K562 (cell line): ENCODE results near the gene CYS1. TPM values are rescaled to one million over a fixed set of nuclear protein-coding genes. Genes with fewer than 3 reads are reported as not detected.

Experiments
- CTBP1 ChIP-seq: fragments of 450-650 bp; IDR thresholded peaks from 2 replicates; pipeline ENCODE4 v1.6.1; 2016; ENCODE audit warnings: borderline replicate concordance
- DPF2 ChIP-seq: fragments of 450-650 bp; IDR thresholded peaks from 2 replicates; pipeline ENCODE4 v1.6.1; 2016
- MTA3 ChIP-seq: fragments of 450-650 bp; formaldehyde crosslinking; IDR thresholded peaks from 2 replicates; pipeline ENCODE4 v1.6.1; 2017; ENCODE audit warnings: mild to moderate bottlenecking, borderline replicate concordance
- NFIC ChIP-seq: fragments of 450-650 bp; IDR thresholded peaks from 2 replicates; pipeline ENCODE4 v1.6.1; 2017; ENCODE audit warnings: mild to moderate bottlenecking, inconsistent platforms
- PCBP2 ChIP-seq: fragments of 200-400 bp; formaldehyde crosslinking; IDR thresholded peaks from 2 replicates; pipeline ENCODE4 v1.6.1; 2018; ENCODE audit warnings: low read length, low read depth, mild to moderate bottlenecking, moderate library complexity; ENCODE audit not compliant: poor library complexity, severe bottlenecking
- POLR2A ChIP-seq: fragments of 450-650 bp; conservative IDR thresholded peaks from 2 replicates; pipeline ENCODE4 v1.6.1; 2016
- RBFOX2 ChIP-seq: fragments of 200-400 bp; formaldehyde crosslinking; IDR thresholded peaks from 2 replicates; pipeline ENCODE4 v1.6.1; 2017; ENCODE audit warnings: low read depth, mild to moderate bottlenecking, low read length, moderate library complexity
- ZFP1 ChIP-seq: fragments of 450-650 bp; formaldehyde crosslinking; IDR thresholded peaks from 2 replicates; pipeline ENCODE4 v1.4.0; 2020; ENCODE audit warnings: mild to moderate bottlenecking, mixed read lengths
- ZNF707 ChIP-seq: fragments of 250-450 bp; sonication (Bioruptor Pico); conservative IDR thresholded peaks from 2 replicates; pipeline ENCODE4 v1.8.0; 2022; ENCODE audit warnings: inconsistent platforms, mild to moderate bottlenecking, moderate library complexity
- polyA plus RNA-seq, 8 experiments: library from polyadenylated mRNA; depleted of rRNA in 4 of 8; stranded (reverse) in 5 of 8; unstranded in 3 of 8; fragments of >200 nt; fragmentation: Nextera tagmentation in 2 of 8; fragmentation: Illumina TruSeq in 1 of 8; extraction: Ambion mirVana in 2 of 8; extraction: Trizol in 1 of 8; gene quantifications; 2 replicates each; pipeline versions ENCODE4 v1.2.1 to v1.2.3, GENCODE V29; 2011 to 2014; ENCODE audit warnings: inconsistent platforms in 1 of 8, missing spikeins in 1 of 8
- total RNA-seq, 7 experiments: library from RNA; depleted of rRNA in 6 of 7; stranded (reverse); fragments of >200 nt in 6 of 7; fragmentation: Illumina TruSeq in 2 of 7; extraction: Trizol in 2 of 7; gene quantifications; 2 replicates each; pipeline versions ENCODE4 v1.2.1 to v1.2.3, GENCODE V29; 2011 to 2021; ENCODE audit warnings: low replicate concordance in 1 of 7
- TF ChIP-seq, protein P1 (sequence below), 2 experiments: IDR thresholded peaks; 2 replicates each; pipeline ENCODE4 v1.6.1; 2012; ENCODE audit warnings: improper control_type of control experiment in 2 of 2, low read depth in 2 of 2, low read length in 2 of 2, borderline replicate concordance in 1 of 2
- TF ChIP-seq, protein P2 (sequence below), 2 experiments: fragments of 450-650 bp; conservative IDR thresholded peaks; 2 replicates each; pipeline ENCODE4 v1.6.1; 2017; ENCODE audit warnings: mild to moderate bottlenecking in 2 of 2, moderate library complexity in 2 of 2
- TF ChIP-seq, protein P3 (sequence below), 2 experiments: fragments of 200-800 bp in 1 of 2; sonication (Bioruptor generic) in 1 of 2; sonication (generic) in 1 of 2; formaldehyde crosslinking in 1 of 2; IDR thresholded peaks in 1 of 2; conservative IDR thresholded peaks in 1 of 2; 2 replicates each; pipeline versions ENCODE4 v1.5.0 to v1.6.1; 2016 to 2020; ENCODE audit warnings: missing compliant biosample characterization in 1 of 2, missing genetic modification characterization in 1 of 2, missing genetic modification reagents in 1 of 2
- TF ChIP-seq, protein P4 (sequence below), 2 experiments: fragments of 150-350 bp in 1 of 2; IDR thresholded peaks; 2 replicates each; pipeline ENCODE4 v1.6.1; 2012 to 2016; ENCODE audit warnings: low read depth in 2 of 2, low read length in 2 of 2, mild to moderate bottlenecking in 1 of 2, moderate library complexity in 1 of 2
- TF ChIP-seq, protein P5 (sequence below): sonication (generic); formaldehyde crosslinking; IDR thresholded peaks from 2 replicates; pipeline ENCODE4 v1.8.1; 2023; ENCODE audit warnings: mild to moderate bottlenecking, missing genetic modification reagents

CYS1 gene
- total and polyA plus RNA-seq, 9 of the 15 experiments (the other 6 are each of a cell fraction or from before 2014, with no cell fraction given), result 0.11 to 0.13 TPM; not detected in 7

DNA sequence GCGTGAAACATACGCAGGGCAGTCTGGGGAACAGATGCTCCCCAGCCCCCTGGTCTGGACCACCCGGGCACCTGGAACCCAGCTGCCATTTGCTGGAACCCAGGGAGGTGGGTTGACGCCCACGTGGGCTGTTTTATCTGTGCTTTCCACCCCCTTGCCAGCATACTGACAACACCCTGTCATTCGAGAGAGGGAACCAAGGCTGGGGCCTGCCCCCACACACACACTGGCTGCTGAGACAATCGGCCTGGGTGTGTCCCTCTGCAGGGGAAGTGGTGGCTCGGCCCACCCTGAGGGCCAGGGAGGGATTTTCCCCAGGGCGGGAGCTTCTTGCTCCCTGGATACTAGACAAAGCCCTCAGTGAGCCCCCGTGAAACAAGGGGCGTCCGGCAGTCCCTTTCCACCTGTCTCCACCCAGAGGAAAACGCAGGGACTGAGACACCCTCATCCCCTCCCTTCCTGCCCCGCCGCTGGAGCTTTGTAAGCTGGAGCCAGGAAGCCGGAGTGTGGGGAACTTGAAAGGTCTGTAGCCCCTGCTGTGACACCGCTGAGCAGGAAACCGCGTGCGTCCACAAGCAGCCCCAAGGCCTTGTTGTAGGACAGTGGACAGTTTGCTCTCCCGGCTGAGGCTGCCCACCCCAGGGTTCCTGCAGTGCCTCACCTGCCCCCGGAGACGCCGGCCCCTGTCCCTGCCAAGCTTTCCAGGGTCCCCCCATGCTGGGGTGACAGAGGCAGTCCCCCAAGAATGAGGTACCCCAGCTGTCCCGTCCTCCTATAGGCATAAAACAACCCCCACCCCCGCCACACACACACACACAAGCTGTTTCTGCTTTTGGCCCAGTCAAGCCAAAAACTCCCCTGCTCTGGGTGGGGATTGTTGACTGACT, 51.0 kb downstream of the CYS1 start (continued):
- TF ChIP-seq, protein P1, sequence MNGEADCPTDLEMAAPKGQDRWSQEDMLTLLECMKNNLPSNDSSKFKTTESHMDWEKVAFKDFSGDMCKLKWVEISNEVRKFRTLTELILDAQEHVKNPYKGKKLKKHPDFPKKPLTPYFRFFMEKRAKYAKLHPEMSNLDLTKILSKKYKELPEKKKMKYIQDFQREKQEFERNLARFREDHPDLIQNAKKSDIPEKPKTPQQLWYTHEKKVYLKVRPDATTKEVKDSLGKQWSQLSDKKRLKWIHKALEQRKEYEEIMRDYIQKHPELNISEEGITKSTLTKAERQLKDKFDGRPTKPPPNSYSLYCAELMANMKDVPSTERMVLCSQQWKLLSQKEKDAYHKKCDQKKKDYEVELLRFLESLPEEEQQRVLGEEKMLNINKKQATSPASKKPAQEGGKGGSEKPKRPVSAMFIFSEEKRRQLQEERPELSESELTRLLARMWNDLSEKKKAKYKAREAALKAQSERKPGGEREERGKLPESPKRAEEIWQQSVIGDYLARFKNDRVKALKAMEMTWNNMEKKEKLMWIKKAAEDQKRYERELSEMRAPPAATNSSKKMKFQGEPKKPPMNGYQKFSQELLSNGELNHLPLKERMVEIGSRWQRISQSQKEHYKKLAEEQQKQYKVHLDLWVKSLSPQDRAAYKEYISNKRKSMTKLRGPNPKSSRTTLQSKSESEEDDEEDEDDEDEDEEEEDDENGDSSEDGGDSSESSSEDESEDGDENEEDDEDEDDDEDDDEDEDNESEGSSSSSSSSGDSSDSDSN (IDR thresholded peaks at IDR 0.05; ENCODE audit: borderline replicate concordance in 1 of 2, low read depth in 2 of 2, low read length in 2 of 2), result peak in 1 of 2 experiments; percentile 85; a peak in 1 of 4 replicates
- TF ChIP-seq RBFOX2, result peak; percentile 86
- TF ChIP-seq, protein P2, sequence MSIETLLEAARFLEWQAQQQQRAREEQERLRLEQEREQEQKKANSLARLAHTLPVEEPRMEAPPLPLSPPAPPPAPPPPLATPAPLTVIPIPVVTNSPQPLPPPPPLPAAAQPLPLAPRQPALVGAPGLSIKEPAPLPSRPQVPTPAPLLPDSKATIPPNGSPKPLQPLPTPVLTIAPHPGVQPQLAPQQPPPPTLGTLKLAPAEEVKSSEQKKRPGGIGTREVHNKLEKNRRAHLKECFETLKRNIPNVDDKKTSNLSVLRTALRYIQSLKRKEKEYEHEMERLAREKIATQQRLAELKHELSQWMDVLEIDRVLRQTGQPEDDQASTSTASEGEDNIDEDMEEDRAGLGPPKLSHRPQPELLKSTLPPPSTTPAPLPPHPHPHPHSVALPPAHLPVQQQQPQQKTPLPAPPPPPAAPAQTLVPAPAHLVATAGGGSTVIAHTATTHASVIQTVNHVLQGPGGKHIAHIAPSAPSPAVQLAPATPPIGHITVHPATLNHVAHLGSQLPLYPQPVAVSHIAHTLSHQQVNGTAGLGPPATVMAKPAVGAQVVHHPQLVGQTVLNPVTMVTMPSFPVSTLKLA (conservative IDR thresholded peaks at IDR 0.05), result peak; percentile 85 to 86
- TF ChIP-seq, protein P3, sequence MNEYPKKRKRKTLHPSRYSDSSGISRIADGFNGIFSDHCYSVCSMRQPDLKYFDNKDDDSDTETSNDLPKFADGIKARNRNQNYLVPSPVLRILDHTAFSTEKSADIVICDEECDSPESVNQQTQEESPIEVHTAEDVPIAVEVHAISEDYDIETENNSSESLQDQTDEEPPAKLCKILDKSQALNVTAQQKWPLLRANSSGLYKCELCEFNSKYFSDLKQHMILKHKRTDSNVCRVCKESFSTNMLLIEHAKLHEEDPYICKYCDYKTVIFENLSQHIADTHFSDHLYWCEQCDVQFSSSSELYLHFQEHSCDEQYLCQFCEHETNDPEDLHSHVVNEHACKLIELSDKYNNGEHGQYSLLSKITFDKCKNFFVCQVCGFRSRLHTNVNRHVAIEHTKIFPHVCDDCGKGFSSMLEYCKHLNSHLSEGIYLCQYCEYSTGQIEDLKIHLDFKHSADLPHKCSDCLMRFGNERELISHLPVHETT (CRISPR knock-in tag; conservative IDR thresholded peaks at IDR 0.05 in 1 of 2, IDR thresholded peaks at IDR 0.05 in 1 of 2), result peak in 1 of 2 experiments; percentile 6; a peak in 1 of 4 replicates
- peak; percentile 59; the same call in 1 of the 2 replicates for TF ChIP-seq MTA3
- TF ChIP-seq PCBP2, result no peak
- TF ChIP-seq DPF2, result peak; percentile 67
- TF ChIP-seq POLR2A, result peak; percentile 86
- no peak for TF ChIP-seq ZNF707 (CRISPR knock-in tag)
- peak; percentile 60; the same call in 1 of the 2 replicates for TF ChIP-seq CTBP1
- TF ChIP-seq NFIC, result peak; percentile 30
- TF ChIP-seq, protein P4, sequence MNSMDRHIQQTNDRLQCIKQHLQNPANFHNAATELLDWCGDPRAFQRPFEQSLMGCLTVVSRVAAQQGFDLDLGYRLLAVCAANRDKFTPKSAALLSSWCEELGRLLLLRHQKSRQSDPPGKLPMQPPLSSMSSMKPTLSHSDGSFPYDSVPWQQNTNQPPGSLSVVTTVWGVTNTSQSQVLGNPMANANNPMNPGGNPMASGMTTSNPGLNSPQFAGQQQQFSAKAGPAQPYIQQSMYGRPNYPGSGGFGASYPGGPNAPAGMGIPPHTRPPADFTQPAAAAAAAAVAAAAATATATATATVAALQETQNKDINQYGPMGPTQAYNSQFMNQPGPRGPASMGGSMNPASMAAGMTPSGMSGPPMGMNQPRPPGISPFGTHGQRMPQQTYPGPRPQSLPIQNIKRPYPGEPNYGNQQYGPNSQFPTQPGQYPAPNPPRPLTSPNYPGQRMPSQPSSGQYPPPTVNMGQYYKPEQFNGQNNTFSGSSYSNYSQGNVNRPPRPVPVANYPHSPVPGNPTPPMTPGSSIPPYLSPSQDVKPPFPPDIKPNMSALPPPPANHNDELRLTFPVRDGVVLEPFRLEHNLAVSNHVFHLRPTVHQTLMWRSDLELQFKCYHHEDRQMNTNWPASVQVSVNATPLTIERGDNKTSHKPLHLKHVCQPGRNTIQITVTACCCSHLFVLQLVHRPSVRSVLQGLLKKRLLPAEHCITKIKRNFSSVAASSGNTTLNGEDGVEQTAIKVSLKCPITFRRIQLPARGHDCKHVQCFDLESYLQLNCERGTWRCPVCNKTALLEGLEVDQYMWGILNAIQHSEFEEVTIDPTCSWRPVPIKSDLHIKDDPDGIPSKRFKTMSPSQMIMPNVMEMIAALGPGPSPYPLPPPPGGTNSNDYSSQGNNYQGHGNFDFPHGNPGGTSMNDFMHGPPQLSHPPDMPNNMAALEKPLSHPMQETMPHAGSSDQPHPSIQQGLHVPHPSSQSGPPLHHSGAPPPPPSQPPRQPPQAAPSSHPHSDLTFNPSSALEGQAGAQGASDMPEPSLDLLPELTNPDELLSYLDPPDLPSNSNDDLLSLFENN (IDR thresholded peaks at IDR 0.05; ENCODE audit: low read depth in 2 of 2, low read length in 2 of 2), result no peak
- TF ChIP-seq, protein P5, sequence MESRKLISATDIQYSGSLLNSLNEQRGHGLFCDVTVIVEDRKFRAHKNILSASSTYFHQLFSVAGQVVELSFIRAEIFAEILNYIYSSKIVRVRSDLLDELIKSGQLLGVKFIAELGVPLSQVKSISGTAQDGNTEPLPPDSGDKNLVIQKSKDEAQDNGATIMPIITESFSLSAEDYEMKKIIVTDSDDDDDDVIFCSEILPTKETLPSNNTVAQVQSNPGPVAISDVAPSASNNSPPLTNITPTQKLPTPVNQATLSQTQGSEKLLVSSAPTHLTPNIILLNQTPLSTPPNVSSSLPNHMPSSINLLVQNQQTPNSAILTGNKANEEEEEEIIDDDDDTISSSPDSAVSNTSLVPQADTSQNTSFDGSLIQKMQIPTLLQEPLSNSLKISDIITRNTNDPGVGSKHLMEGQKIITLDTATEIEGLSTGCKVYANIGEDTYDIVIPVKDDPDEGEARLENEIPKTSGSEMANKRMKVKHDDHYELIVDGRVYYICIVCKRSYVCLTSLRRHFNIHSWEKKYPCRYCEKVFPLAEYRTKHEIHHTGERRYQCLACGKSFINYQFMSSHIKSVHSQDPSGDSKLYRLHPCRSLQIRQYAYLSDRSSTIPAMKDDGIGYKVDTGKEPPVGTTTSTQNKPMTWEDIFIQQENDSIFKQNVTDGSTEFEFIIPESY (CRISPR knock-in tag), result peak; percentile 38; the same call in 1 of the 2 replicates
- TF ChIP-seq ZFP1, result no peak
